Stimulated activated naive CD8-positive, alpha-beta T cell treated with anti-CD3 and anti-CD28 coated beads, Interleukin-15, Interleukin-2, amounts not matched to agents 100 ng/mL and 50 ng/mL, for 24 hours (primary cell): ENCODE measurements around the gene THAP3.

Experiments used
- H3K27ac Mint-ChIP-seq: one replicate; pipeline ENCODE4 v1.8.0; 2021; ENCODE audit warnings: mild to moderate bottlenecking, mixed read lengths
- H3K27me3 Mint-ChIP-seq: one replicate; pipeline ENCODE4 v1.8.0; 2021; ENCODE audit warnings: mixed read lengths
- H3K36me3 Mint-ChIP-seq: one replicate; pipeline ENCODE4 v1.8.0; 2021; ENCODE audit warnings: low read depth, mixed read lengths
- H3K4me1 Mint-ChIP-seq: one replicate; pipeline ENCODE4 v1.8.0; 2021; ENCODE audit warnings: low read depth, mixed read lengths
- H3K4me3 Mint-ChIP-seq: one replicate; pipeline ENCODE4 v1.8.0; 2021; ENCODE audit warnings: mild to moderate bottlenecking, mixed read lengths
- H3K9me3 Mint-ChIP-seq: one replicate; pipeline ENCODE4 v1.8.0; 2021; ENCODE audit warnings: mixed read lengths

The THAP3 gene

GRCh38 chr1:6624710-6625583 is at the start of gene THAP3:
Gene THAP3, plus strand, starts transcription at chr1:6624868. Its CDS starts 351 bp downstream, at chr1:6625219.
- H3K9me3 Mint-ChIP-seq, result no peaks in the 10 kb centered on the region
- H3K27me3 Mint-ChIP-seq, result no peaks in the 10 kb centered on the region
- peak within 1 kb of the TSS; percentile 90 for H3K27ac Mint-ChIP-seq
- peak within 1 kb of the TSS; percentile 94 for H3K4me3 Mint-ChIP-seq
- H3K4me1 Mint-ChIP-seq, result peaks cover 37% of the 10 kb centered on the region
- H3K36me3 Mint-ChIP-seq, result peaks cover 36% of the 10 kb centered on the region

GRCh38 chr1:6577831-6578525 is 46.7 kb upstream of the THAP3 start:
- Mint-ChIP-seq H3K27me3 (no peaks in the 10 kb centered on the region), H3K4me1 (peaks cover 34% of the 10 kb centered on the region), H3K4me3 (no peak overlapping the region), H3K27ac (no peak overlapping the region), H3K9me3 (no peaks in the 10 kb centered on the region), H3K36me3 (peaks cover 5% of the 10 kb centered on the region)

- Mint-ChIP-seq H3K36me3 (peaks cover 5% of the 10 kb centered on the region), H3K27me3 (no peaks in the 10 kb centered on the region), H3K9me3 (no peaks in the 10 kb centered on the region), H3K4me3 (peak overlapping the region; percentile 92), H3K4me1 (peaks cover 34% of the 10 kb centered on the region), H3K27ac (peak overlapping the region; percentile 93)
Measured at GRCh38 chr1:6578624-6579373, 45.9 kb upstream of the THAP3 start.

- peaks cover 5% of the 10 kb centered on the region for H3K36me3 Mint-ChIP-seq
- no peaks in the 10 kb centered on the region for H3K27me3 Mint-ChIP-seq
- H3K4me1 Mint-ChIP-seq, result peaks cover 36% of the 10 kb centered on the region
- peak within 1 kb of the TSS; percentile 92 for H3K4me3 Mint-ChIP-seq
- H3K27ac Mint-ChIP-seq, result peak within 1 kb of the TSS; percentile 93
- no peaks in the 10 kb centered on the region for H3K9me3 Mint-ChIP-seq
Measured at GRCh38 chr1:6579374-6580118, 45.1 kb upstream of the THAP3 start, which contains the start of gene ZBTB48. Gene ZBTB48, plus strand, starts transcription at chr1:6579994. Its CDS starts 616 bp downstream, at chr1:6580610.

GRCh38 chr1:6580119-6580592 is 44.5 kb upstream of the THAP3 start:
- peak overlapping the region; percentile 92 for H3K4me3 Mint-ChIP-seq
- no peaks in the 10 kb centered on the region for H3K27me3 Mint-ChIP-seq
- H3K4me1 Mint-ChIP-seq, result peaks cover 39% of the 10 kb centered on the region
- no peaks in the 10 kb centered on the region for H3K9me3 Mint-ChIP-seq
- H3K27ac Mint-ChIP-seq, result peak overlapping the region; percentile 93
- H3K36me3 Mint-ChIP-seq, result peaks cover 5% of the 10 kb centered on the region

- Mint-ChIP-seq H3K4me1 (peaks cover 39% of the 10 kb centered on the region), H3K9me3 (no peaks in the 10 kb centered on the region), H3K36me3 (peaks cover 5% of the 10 kb centered on the region), H3K27me3 (no peaks in the 10 kb centered on the region), H3K4me3 (peak overlapping the region; percentile 92), H3K27ac (peak overlapping the region; percentile 93)
Measured at GRCh38 chr1:6580593-6581409, 43.9 kb upstream of the THAP3 start.

GRCh38 chr1:6581561-6582305 is 42.9 kb upstream of the THAP3 start:
- Mint-ChIP-seq H3K27me3 (no peaks in the 10 kb centered on the region), H3K9me3 (no peaks in the 10 kb centered on the region), H3K4me1 (peaks cover 39% of the 10 kb centered on the region), H3K4me3 (peak overlapping the region; percentile 92), H3K27ac (peak overlapping the region; percentile 68), H3K36me3 (peaks cover 5% of the 10 kb centered on the region)

- peaks cover 5% of the 10 kb centered on the region for H3K36me3 Mint-ChIP-seq
- no peaks in the 10 kb centered on the region for H3K27me3 Mint-ChIP-seq
- no peaks in the 10 kb centered on the region for H3K9me3 Mint-ChIP-seq
- H3K4me1 Mint-ChIP-seq, result peaks cover 39% of the 10 kb centered on the region
- no peak overlapping the region for H3K27ac Mint-ChIP-seq
- H3K4me3 Mint-ChIP-seq, result peak overlapping the region; percentile 13
Measured at GRCh38 chr1:6582370-6582769, 42.3 kb upstream of the THAP3 start.

GRCh38 chr1:6584126-6585080 is 40.3 kb upstream of the THAP3 start:
- Mint-ChIP-seq H3K36me3 (peaks cover 8% of the 10 kb centered on the region), H3K4me1 (peaks cover 36% of the 10 kb centered on the region), H3K9me3 (no peaks in the 10 kb centered on the region), H3K27ac (peak overlapping the region; percentile 61), H3K4me3 (no peak overlapping the region), H3K27me3 (no peaks in the 10 kb centered on the region)

GRCh38 chr1:6585081-6585722 is 39.5 kb upstream of the THAP3 start:
- peaks cover 31% of the 10 kb centered on the region for H3K4me1 Mint-ChIP-seq
- peaks cover 16% of the 10 kb centered on the region for H3K36me3 Mint-ChIP-seq
- peak overlapping the region; percentile 61 for H3K27ac Mint-ChIP-seq

GRCh38 chr1:6585841-6586240 is 38.8 kb upstream of the THAP3 start:
- Mint-ChIP-seq H3K4me3 (no peak overlapping the region), H3K27ac (no peak overlapping the region), H3K4me1 (peaks cover 26% of the 10 kb centered on the region), H3K36me3 (peaks cover 22% of the 10 kb centered on the region), H3K9me3 (no peaks in the 10 kb centered on the region), H3K27me3 (no peaks in the 10 kb centered on the region)

More at GRCh38 chr1:6585081-6585722, 39.5 kb upstream of the THAP3 start:
- H3K27me3 Mint-ChIP-seq, result no peaks in the 10 kb centered on the region
- no peak overlapping the region for H3K4me3 Mint-ChIP-seq
- H3K9me3 Mint-ChIP-seq, result no peaks in the 10 kb centered on the region

- Mint-ChIP-seq H3K27ac (no peak overlapping the region), H3K4me1 (peaks cover 21% of the 10 kb centered on the region), H3K36me3 (peaks cover 22% of the 10 kb centered on the region), H3K9me3 (no peaks in the 10 kb centered on the region), H3K4me3 (no peak overlapping the region), H3K27me3 (no peaks in the 10 kb centered on the region)
Measured at GRCh38 chr1:6586404-6586816, 38.3 kb upstream of the THAP3 start.
